Colonic mucosa (tissue), 4 donors: ENCODE measurements around the gene NRG3. TPM values are rescaled to one million over a fixed set of nuclear protein-coding genes. Genes with fewer than 3 reads are reported as not detected.

ENCODE experiments used
- DNase-seq: peaks from one replicate; pipeline ENCODE4 v3.0.0-alpha.2; 2020
- H3K27ac ChIP-seq: fragments of 200-600 bp; one replicate; pipeline ENCODE4 v1.8.0; 2021
- H3K27me3 ChIP-seq: fragments of 200-600 bp; one replicate; pipeline ENCODE4 v1.8.0; 2021
- H3K36me3 ChIP-seq: fragments of 200-600 bp; one replicate; pipeline ENCODE4 v1.8.0; 2021
- H3K4me1 ChIP-seq: fragments of 200-600 bp; one replicate; pipeline ENCODE4 v1.8.0; 2021; ENCODE audit warnings: mild to moderate bottlenecking
- H3K4me3 ChIP-seq: fragments of 200-600 bp; one replicate; pipeline ENCODE4 v1.8.0; 2021
- H3K9ac ChIP-seq, 2 donors: one replicate each; pipeline ENCODE4 v1.7.0; 2013; ENCODE audit warnings: control low read depth in 2 of 2, low read depth in 2 of 2, low read length in 2 of 2
- H3K9me3 ChIP-seq: fragments of 200-600 bp; one replicate; pipeline ENCODE4 v1.8.0; 2021
- CTCF ChIP-seq: fragments of 200-600 bp; IDR thresholded peaks from one replicate; pipeline ENCODE4 v1.8.0; 2022; ENCODE audit warnings: antibody characterized with exemption, mild to moderate bottlenecking
- intact Hi-C: fragments of 100-400 bp; cut with DNase I; formaldehyde crosslinking; loops from one replicate; pipeline ENCODE4 v1.14.1; 2022
- total RNA-seq, 2 donors: library from RNA; stranded (reverse); fragmentation: NEBNext Ultra II Directional in 1 of 2; extraction: Animal tissue kit (Norgen Biotek cat#: 25700) in 1 of 2; gene quantifications; one replicate each; pipeline ENCODE4 v1.2.1, GENCODE V29; 2021
- donor health status: healthy.
- donor health status: DM: no; HTN: no; CAD: no.
- donor health status: DM: no; HTN: no; CAD: no.

The NRG3 gene
- total RNA-seq, 2 donors from 2014 or later: 0.24 TPM; not detected in 1

GRCh38 chr10:81847675-81848074, 27.3 kb upstream of the NRG3 start:
- DNase-seq: no peak
- no peak for TF ChIP-seq CTCF
- intact Hi-C loops: no loop called here

GRCh38 chr10:81848514-81848913, 26.5 kb upstream of the NRG3 start:
- TF ChIP-seq CTCF: no peak
- no peaks in the 10 kb centered on the region for H3K36me3 ChIP-seq
- no peaks in the 10 kb centered on the region for H3K27me3 ChIP-seq
- H3K4me3 ChIP-seq: no peak overlapping the region
- no peak overlapping the region for H3K27ac ChIP-seq
- no peaks in the 10 kb centered on the region for H3K4me1 ChIP-seq
- H3K9me3 ChIP-seq: no peaks in the 10 kb centered on the region
- intact Hi-C loops: no loop called here
- no peak overlapping the region for H3K9ac ChIP-seq
- no peak for DNase-seq

More at GRCh38 chr10:81847675-81848074, 27.3 kb upstream of the NRG3 start:
- Histone ChIP-seq H3K9me3 (no peaks in the 10 kb centered on the region), H3K4me1 (no peaks in the 10 kb centered on the region), H3K36me3 (no peaks in the 10 kb centered on the region), H3K4me3 (no peak overlapping the region), H3K9ac (no peak overlapping the region), H3K27ac (no peak overlapping the region), H3K27me3 (no peaks in the 10 kb centered on the region)

GRCh38 chr10:81848931-81849330, 26.1 kb upstream of the NRG3 start:
- Histone ChIP-seq H3K4me1 (no peaks in the 10 kb centered on the region), H3K4me3 (no peak overlapping the region), H3K27ac (no peak overlapping the region), H3K36me3 (no peaks in the 10 kb centered on the region), H3K27me3 (no peaks in the 10 kb centered on the region), H3K9ac (no peak overlapping the region), H3K9me3 (no peaks in the 10 kb centered on the region)
- intact Hi-C loops: no loop called here
- no peak for DNase-seq
- no peak for TF ChIP-seq CTCF

DNA sequence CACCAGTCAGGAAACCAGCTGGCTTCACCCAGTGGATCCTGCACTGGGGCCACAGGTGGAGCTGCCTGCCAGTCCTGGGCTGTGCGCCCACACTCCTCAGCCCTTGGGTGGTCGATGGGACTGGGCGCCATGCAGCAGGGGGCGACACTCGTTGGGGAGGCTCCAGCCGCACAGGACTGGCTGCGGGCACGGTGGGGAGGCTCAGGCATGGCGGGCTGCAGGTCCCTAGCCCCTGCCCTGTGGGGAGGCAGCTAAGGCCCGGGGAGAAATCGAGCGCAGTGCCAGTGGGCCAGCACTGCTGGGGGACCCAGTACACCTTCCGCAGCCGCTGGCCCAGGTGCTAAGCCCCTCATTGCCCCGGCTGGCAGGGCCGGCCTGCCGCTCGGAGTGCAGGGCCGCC, 12.4 kb upstream of the NRG3 start:
- H3K27ac ChIP-seq: no peak overlapping the region
- DNase-seq: no peak
- no peaks in the 10 kb centered on the region for H3K27me3 ChIP-seq
- intact Hi-C loops: no loop called here
- no peak overlapping the region for H3K9ac ChIP-seq
- no peak for TF ChIP-seq CTCF
- no peaks in the 10 kb centered on the region for H3K4me1 ChIP-seq
- no peak overlapping the region for H3K4me3 ChIP-seq
- H3K9me3 ChIP-seq: no peaks in the 10 kb centered on the region
- H3K36me3 ChIP-seq: no peaks in the 10 kb centered on the region

DNA sequence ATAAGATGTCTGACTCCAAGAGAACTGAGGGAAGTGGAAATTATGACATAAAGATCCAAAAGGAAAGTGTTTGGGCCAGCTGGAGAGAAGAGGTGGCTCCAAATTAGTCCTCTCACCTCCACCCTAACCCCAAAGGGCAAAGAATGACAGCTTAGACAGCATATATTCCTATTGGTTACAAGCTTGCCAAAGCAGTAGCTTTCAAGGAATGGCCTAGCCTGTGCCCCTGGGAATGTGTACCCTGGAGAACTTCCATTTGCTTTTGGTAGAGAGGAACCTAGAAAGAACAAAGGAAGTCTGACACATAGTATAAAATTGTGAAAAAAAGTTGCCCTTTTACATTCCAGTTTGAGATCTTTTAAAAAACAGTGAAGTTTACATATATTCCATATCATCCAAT, 11.2 kb upstream of the NRG3 start:
- H3K27me3 ChIP-seq: no peaks in the 10 kb centered on the region
- no peak overlapping the region for H3K4me3 ChIP-seq
- no peaks in the 10 kb centered on the region for H3K9me3 ChIP-seq
- no peak for TF ChIP-seq CTCF
- no peak for DNase-seq
- no peak overlapping the region for H3K9ac ChIP-seq
- no peaks in the 10 kb centered on the region for H3K36me3 ChIP-seq
- intact Hi-C loops: no loop called here
- no peak overlapping the region for H3K27ac ChIP-seq
- H3K4me1 ChIP-seq: no peaks in the 10 kb centered on the region

- Histone ChIP-seq H3K9ac (no peak overlapping the region), H3K4me3 (no peak overlapping the region), H3K4me1 (no peaks in the 10 kb centered on the region), H3K27me3 (no peaks in the 10 kb centered on the region), H3K9me3 (no peaks in the 10 kb centered on the region), H3K36me3 (no peaks in the 10 kb centered on the region), H3K27ac (no peak overlapping the region)
- no peak for DNase-seq
- intact Hi-C loops: no loop called here
- no peak for TF ChIP-seq CTCF
Measured at GRCh38 chr10:81865581-81865980, 9.4 kb upstream of the NRG3 start.
